ENCODE measurements around the gene FAM163A.

- TF ChIP-seq CTCF (IDR thresholded peaks at IDR 0.05) (no peak), POLR2A (IDR thresholded peaks at IDR 0.05) (no peak), POLR2AphosphoS5 (IDR thresholded peaks at IDR 0.05) (no peak)
Measured at GRCh38 chr1:179793281-179793680, 50.2 kb downstream of the FAM163A start.
